Endothelial cell of umbilical vein (primary cell): ENCODE results near the gene RNF32.

Source experiments
- POLR2A ChIP-seq: IDR thresholded peaks from 2 replicates; pipeline ENCODE4 v1.6.1; 2012; ENCODE audit warnings: low read depth, mild to moderate bottlenecking, control low read depth, low read length
- POLR2AphosphoS5 ChIP-seq: IDR thresholded peaks from 2 replicates; pipeline ENCODE4 v1.6.1; 2012; ENCODE audit warnings: low read depth, mild to moderate bottlenecking, control low read depth, low read length, moderate library complexity; ENCODE audit not compliant: insufficient read depth
- TF ChIP-seq, protein P1 (sequence below), 2 donors: IDR thresholded peaks; 1 replicate in 1 of 2; 2 replicates in 1 of 2; pipeline ENCODE4 v1.5.1; 2011; ENCODE audit warnings: low read length in 2 of 2, mild to moderate bottlenecking in 2 of 2, moderate library complexity in 2 of 2, control low read depth in 1 of 2, inconsistent platforms in 1 of 2, low read depth in 1 of 2; ENCODE audit not compliant: insufficient read depth in 1 of 2; ENCODE audit errors: extremely low read depth in 1 of 2
- TF ChIP-seq, protein P2 (sequence below): IDR thresholded peaks from 2 replicates; pipeline ENCODE4 v1.6.1; 2011; ENCODE audit not compliant: insufficient read depth, insufficient read length

DNA sequence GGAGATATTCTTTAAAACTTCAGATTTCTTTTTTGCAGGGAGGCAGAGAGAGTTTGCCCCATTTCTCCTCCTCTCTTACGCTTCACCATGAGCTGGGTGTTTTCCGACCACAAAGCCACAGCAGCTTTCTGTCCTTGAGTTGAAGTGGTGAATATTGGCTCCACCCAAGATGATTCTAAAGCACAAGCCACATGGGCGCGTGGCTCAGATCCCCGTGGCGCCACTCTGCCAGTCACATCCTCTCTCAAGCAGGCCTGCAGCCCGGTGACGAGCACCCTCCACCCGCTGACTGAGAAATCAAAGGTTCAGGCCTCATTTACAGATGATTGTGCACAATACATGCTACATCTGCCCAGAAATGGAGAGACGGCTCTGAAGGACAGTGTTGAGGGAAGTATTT is 27.6 kb upstream of the RNF32 start:
- TF ChIP-seq, protein P1, sequence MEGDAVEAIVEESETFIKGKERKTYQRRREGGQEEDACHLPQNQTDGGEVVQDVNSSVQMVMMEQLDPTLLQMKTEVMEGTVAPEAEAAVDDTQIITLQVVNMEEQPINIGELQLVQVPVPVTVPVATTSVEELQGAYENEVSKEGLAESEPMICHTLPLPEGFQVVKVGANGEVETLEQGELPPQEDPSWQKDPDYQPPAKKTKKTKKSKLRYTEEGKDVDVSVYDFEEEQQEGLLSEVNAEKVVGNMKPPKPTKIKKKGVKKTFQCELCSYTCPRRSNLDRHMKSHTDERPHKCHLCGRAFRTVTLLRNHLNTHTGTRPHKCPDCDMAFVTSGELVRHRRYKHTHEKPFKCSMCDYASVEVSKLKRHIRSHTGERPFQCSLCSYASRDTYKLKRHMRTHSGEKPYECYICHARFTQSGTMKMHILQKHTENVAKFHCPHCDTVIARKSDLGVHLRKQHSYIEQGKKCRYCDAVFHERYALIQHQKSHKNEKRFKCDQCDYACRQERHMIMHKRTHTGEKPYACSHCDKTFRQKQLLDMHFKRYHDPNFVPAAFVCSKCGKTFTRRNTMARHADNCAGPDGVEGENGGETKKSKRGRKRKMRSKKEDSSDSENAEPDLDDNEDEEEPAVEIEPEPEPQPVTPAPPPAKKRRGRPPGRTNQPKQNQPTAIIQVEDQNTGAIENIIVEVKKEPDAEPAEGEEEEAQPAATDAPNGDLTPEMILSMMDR (IDR thresholded peaks at IDR 0.05; ENCODE audit: extremely low read depth in 1 of 2, insufficient read depth in 1 of 2, low read depth in 1 of 2, low read length in 2 of 2), result no peak
- TF ChIP-seq POLR2AphosphoS5 (no peak), POLR2A (no peak)
- TF ChIP-seq, protein P2, sequence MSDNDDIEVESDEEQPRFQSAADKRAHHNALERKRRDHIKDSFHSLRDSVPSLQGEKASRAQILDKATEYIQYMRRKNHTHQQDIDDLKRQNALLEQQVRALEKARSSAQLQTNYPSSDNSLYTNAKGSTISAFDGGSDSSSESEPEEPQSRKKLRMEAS, result no peak
